MM.1S (cell line): ENCODE measurements around the gene KCNA3.

ENCODE experiments used
- CTCF ChIP-seq: fragments of 300-600 bp; sonication (generic); IDR thresholded peaks from 2 replicates; pipeline ENCODE4 v1.5.1; 2016; ENCODE audit warnings: antibody characterized with exemption, low read length, mixed read lengths
- EZH2 ChIP-seq: fragments of 300-600 bp; sonication (generic); optimal IDR thresholded peaks from 2 replicates; pipeline ENCODE3; 2017; ENCODE audit warnings: low read depth, mild to moderate bottlenecking, antibody characterized with exemption, low read length, mixed read lengths

- TF ChIP-seq CTCF (no peak), EZH2 (no peak)
These were observed 9.8 kb upstream of the KCNA3 start for GRCh38 chr1:110684491-110684890.
